GM19395 (cell line): Measurements from ENCODE around the gene CSGALNACT2.
"Not testable (repeated sequence)": the region's sequence is repeated elsewhere in the genome, so short reads cannot be mapped to it uniquely, and the experiment has no call there.

Experiments used
- ATAC-seq: cut with Tn5 transposase; IDR thresholded peaks from one replicate; pipeline ENCODE4 v1.9.1; 2021; ENCODE audit warnings: mild to moderate bottlenecking, moderate library complexity; ENCODE audit not compliant: unreplicated experiment

CSGALNACT2 gene

DNA sequence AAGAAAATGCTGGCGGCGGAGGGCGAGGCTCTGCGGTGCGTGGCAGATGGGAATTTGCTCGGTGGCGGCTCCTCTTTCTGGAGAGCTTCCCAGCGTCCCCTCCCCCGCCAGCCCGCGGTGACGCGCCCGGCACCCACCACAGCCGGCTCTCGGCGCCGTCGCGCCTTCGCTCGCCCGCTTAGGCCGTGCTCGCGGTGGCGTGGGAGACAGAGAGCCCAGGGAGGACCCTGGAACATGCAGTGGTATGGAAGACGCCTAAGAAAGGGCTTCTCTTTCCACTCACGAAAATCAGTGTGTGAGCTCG is 576 bp upstream of the CSGALNACT2 start:
- peak; percentile 11 for ATAC-seq

DNA sequence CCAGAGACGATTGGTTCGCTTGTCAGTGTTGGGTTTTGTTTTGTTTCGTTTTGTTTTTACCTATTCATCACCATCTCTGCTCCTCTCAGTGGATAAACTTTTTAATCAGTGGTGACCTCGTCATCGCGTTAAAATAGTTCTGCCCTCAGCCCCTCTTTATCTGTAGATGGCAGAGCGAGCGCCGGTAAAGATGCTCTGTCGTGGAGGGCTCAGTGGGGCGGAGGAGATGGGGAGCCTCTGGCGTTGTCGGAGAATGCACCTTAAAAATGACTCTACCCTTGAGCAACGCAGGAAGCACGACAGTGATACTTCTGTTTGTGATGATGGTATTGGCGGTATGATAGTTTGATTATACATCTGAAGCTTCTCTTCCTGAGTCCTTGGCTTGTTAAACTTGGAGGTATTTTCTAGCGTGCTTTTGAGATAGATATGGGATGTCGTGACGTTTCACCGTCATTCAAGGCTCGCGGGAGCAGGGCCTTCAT is 554 bp downstream of the CSGALNACT2 start:
- ATAC-seq = peak; percentile 44

DNA sequence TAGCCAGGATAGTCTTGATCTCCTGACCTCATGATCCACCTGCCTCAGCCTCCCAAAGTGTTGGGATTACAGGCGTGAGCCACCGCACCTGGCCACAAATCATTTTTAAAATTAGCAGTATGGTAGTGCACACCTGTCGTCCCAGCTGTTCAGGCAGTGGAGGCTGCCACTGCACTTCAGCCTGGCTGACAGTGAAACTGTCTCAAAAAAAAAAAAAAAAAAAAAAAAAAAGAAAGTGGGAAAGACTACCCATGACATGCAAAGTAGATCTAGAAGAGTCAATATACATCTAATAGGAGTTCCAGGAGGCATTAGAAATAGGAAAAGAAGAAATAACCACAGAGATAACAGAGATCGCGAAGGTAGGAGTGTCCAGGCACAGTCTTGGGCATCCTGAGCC is 3.2 kb downstream of the CSGALNACT2 start:
- no peak for ATAC-seq

DNA sequence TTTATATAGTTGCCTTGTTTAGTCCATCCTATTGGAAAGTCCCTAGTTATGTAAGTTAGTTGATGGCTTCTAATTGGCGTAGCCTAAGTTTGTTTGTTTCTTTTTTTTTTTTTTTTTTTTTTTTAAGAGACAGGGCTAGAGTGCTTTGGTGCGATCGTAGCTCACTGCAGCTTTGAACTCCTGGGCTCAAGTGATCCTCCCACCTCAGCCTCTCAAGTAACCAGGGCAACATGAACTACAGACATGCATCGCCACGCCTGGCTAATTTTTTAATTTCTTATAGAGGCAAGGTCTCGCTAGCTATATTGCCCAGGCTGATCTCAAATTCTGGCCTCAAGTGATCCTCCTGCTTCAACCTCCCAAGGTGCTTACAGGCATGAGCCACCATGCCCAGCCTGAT is 7.1 kb downstream of the CSGALNACT2 start:
- ATAC-seq = no peak

DNA sequence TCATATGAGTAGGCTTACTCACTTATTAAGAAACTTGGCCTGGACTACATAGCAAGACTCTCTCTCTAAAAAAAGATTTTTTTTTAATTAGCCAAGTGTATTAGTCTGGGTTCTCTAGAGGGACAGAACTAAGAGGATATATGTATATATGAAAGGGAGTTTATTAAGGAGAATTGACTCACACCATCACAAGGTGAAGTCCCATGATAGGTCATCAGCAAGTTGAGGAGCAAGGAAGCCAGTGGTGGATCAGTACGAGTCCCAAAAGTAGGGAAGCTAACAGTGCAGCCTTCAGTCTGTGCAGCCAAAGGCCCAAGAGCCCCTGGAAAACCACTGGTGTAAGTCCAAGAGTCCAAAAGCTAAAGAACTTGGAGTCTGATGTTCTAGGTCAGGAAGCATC is 7.7 kb downstream of the CSGALNACT2 start:
- ATAC-seq = not testable (repeated sequence)

DNA sequence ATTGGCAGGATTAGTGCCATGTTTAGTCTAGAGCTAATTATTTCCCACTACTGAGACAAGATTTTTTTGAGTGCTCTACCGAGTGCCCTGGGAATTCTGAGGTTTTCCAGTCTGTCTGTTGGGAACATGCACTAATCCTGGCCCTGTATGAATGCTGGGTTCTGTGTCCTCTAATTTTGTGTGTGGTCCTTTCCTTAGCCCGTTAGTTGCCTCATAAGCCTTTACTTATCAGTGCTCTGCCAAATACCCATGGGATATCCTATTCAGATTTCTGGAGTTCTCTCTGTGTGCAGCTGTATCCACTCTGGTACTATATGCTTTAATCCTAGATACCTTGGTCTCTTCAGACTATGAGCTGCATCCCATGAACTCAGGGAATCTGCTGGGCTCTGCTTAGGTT is 13.1 kb downstream of the CSGALNACT2 start:
- no peak for ATAC-seq

DNA sequence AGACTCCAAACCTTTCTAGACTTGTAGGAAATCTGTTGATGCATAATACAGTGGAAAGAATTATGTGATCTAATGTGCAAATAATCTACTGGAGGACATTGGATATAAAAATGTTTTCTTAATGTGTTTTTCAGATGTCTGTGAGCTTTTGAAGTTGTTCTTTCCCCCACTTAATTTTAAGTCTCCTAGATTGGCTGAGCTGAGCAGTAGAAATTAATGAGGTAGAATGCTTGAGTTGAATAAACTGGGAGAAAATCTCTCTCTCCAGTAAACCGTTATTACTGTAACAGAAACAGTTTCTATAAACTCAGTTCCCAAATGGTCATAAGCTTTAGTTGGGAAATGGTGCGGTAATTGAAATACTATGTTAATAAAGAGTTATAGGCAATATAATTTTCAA is 15.7 kb downstream of the CSGALNACT2 start:
- ATAC-seq = no peak

DNA sequence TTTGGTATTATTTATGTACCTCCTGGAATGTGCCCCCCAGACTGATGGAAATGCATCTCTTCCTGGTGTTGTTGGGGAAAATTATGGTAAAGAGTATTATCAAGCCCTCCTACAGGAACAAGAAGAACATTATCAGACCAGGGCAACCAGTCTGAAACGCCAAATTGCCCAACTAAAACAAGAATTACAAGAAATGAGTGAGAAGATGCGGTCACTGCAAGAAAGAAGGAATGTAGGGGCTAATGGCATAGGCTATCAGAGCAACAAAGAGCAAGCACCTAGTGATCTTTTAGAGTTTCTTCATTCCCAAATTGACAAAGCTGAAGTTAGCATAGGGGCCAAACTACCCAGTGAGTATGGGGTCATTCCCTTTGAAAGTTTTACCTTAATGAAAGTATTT is 17.0 kb downstream of the CSGALNACT2 start:
- ATAC-seq = no peak

DNA sequence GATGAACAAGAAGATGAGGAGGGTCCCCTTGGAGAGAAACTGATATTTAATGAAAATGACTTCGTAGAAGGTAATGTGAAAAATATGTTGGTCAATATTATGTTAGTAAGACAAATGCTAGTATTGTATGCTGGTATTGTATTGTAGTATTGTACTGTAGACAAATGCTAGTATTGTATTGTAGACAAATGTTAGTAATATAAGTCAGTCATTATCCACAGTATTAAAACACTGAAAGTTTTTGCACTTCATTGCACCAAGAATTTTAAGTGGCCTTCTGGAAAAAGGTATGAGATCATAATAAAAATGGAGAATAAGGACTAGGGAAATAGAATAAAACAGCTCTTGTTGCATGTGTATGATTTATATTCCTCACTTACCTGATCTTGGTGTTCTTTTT is 17.5 kb downstream of the CSGALNACT2 start:
- no peak for ATAC-seq

DNA sequence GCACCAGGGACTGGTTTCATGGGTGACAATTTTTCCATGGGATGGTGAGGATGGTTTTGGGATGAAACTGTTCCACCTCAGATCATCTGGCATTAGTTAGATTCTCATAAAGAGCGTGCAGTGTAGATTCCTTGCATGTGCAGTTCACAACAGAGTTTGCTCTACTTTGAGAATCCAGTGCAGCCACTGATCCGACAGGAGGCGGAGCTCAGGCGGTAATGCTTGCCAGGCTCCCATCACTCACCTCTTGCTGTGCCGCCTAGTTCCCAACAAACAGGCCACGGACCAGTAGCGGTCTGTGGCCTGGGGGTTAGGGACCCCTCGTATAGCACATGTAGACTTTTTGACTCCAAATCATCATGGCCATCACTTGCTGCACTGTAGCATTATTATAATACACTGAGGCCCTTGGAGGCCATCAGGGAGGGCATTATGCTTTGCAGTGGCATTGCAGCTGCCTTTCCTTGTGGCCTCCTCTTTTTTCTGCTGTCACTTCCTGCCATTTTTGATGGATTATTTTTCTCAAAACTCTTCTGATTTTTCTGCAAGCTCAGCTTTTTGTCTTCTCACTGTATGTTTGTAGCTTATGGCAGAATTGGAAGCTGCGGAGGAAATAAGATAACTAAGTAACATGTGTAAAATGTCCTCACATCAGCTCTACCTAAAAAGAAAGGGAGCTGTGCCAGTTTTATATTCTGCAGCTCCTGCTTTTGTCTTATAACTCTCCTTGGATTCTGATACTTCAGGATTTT is 18.5 kb downstream of the CSGALNACT2 start:
- ATAC-seq = no peak

DNA sequence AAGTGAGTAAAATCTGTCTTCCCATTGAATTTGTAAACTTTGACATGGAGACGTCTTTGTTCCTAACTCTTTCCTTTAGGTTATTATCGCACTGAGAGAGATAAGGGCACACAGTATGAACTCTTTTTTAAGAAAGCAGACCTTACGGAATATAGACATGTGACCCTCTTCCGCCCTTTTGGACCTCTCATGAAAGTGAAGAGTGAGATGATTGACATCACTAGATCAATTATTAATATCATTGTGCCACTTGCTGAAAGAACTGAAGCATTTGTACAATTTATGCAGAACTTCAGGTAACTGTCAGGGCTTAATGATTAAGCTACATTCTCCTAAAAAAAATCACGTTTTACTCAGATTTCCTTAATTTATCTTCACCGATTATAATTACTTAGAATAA is 20.4 kb downstream of the CSGALNACT2 start:
- no peak for ATAC-seq

DNA sequence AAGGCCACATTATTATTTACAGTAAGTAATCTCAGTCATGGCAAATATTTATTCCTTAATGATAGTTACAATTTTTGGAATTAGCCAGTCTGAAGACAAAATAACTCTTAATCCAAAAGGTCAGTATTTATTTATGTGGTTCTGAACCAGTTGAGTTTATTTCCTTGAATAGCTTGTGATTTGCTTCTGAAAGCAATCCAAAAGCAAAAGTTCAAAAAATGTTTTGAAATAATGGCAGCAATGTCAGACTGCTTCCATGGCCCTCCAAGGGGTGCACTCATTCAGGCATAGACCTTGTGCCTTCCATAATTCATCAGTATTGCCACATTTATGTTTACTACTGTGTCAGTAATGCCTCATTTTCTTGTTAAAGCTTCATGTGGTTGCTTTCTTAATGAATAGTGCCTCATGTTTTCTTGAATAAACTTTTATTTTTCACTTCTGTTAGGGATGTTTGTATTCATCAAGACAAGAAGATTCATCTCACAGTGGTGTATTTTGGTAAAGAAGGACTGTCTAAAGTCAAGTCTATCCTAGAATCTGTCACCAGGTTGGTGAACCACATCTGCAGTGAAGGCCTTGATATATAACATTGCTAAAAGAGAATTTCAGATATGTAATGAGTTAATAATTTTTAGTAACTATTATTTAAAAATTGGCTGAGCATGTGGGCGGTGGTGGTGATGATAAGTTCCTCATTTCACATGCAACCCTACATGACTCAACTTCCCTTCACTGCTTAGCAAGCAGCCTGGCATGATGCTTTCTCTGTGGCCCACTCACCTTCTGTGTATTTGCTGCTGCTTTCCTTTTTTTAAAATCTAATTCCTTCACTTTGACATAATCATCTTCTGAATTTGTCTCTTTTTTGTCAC is 22.0 kb downstream of the CSGALNACT2 start:
- peak; percentile 64 for ATAC-seq

DNA sequence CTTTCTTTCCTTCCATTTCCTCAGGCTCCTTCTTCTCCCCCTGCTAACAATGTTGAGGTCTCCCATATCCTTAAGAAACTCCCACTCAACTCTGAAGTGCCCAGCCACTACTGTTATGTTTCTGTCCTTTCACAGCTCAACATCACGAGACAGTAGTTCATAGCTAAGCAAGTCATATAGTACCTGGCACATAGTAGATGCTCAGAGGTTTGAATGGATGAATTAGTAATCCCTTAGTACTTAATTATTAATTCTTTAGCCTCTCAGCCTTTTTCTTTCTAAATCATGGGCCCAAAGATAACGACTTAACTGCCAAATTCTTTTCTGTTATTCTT is 22.6 kb downstream of the CSGALNACT2 start:
- ATAC-seq = peak; percentile 78

DNA sequence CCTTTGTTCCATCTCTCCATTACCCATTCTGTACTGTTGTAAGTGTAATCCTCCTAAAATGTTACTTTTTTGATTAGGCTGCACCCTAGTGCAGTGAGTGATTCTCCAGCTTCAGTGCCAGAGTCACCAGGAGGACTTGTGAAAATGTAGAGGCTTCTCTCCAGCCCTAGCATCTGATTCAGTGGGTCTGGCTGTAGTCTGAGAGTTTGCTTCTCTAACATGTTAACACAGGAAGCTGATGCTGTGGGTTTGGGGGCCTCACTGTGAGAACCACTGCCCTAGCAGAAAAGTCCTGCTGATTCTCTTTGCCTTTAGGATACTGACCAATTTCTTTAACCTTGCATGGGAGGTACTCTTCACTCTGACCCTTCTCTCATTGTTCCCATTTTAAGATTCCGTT is 24.4 kb downstream of the CSGALNACT2 start:
- no peak for ATAC-seq

DNA sequence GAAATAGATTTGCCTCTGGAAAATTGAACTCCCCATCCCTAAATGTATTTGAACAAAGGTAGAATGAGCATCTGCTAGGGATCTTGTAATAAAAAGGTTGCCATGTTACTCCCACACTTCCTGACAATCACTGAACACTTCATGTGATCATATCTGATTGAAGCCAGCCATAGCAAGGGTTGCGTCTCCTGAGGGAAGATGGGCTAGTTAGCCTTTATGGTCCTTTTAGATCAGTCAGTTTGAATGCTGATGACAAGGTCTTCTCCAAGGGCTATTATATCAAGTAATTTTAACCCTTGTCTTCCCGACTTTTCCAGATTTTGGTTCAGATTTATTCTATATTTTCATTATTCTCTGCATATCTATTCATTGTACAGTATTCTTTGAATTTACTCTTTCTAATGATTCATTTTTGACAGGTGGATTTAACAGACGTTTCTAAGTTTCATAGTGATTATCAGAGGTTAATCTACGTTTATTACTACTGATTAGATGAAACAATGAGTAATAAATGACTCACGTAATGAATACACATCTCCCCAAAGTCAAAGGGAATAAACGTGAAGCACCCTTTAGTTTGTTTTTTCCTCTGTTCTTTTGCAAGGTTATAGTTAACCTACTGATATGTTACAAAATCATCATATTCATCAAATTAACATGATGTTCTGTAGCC is 28.1 kb downstream of the CSGALNACT2 start:
- no peak for ATAC-seq

DNA sequence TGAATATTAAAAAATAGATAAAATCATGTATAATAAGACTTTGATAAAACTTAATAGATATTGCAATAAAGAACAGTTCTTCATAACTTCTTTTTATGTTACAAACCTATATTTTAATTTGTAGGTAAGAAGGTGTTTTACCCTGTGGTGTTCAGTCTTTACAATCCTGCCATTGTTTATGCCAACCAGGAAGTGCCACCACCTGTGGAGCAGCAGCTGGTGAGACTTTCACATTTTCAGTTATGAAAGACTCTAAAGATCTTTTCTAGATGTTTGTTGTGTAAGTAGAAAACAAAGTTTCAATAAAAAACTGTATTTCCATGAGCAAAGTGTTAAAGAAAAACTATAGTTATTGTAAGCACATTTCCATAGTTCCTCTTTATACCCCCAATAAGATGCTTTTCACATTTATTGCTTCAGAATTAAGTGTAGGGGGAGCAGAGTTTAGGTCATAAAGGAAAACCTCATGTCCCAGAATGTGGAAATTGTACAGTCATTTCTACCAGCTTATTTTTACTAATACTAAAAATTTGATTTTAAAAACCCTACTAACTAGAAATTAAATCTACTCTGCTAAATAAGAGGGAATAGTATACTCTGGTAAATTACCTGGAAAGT is 28.7 kb downstream of the CSGALNACT2 start:
- ATAC-seq = peak; percentile 77

DNA sequence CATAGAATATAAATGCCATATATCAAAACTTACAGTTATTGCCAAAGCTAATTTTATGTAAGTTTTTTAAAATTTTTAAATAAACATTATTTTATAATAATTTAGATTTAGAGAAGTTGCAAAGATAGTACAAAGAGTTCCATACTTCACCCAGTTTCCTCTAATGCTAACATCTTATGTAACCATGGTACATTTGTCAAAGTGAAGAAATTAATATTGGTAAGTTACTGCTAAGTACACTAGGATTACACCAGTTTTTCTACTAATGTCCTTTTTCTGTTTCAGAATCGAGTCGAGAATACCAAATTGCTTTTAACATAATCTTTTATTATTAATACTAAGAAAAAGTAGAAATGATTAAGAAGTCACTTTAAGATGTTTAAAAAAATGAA is 29.2 kb downstream of the CSGALNACT2 start:
- no peak for ATAC-seq

DNA sequence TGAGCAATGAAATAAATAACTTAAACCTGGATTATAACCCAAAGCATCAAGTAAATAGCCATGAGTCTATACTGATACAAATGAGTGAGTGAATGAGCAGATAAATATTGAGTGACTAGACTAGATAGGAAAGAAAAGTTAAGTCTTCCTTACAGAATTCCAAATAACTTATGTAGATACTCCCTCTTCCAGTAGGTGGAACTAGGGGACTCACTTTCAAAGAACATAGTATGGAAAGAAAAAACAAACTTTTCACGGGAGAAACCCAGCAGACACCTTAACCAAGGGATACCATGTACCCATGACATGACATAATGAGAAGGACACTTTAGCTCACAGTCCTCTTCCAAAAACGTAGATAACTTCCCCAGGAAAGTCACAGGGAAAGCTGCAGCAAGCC is 32.2 kb downstream of the CSGALNACT2 start:
- ATAC-seq = no peak

DNA sequence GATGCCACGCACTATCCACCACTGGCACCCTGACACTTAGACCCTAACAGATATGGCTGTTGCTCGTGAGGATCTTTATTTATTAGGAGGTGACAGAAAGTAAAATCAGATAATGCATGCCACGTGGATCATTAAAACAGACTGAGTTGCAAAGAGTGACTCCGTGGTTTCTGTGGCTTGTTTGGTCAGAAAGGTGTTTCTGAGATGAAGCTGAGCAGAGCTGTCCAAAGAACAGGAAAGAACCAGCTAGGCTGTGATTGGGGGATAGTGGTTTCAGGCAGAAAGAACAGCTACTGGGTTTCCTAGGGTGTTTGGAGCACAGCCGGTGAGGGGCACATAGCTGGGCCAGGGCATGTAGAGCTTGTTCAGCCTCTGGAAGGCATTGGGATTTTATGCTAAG is 34.4 kb downstream of the CSGALNACT2 start:
- ATAC-seq = no peak

DNA sequence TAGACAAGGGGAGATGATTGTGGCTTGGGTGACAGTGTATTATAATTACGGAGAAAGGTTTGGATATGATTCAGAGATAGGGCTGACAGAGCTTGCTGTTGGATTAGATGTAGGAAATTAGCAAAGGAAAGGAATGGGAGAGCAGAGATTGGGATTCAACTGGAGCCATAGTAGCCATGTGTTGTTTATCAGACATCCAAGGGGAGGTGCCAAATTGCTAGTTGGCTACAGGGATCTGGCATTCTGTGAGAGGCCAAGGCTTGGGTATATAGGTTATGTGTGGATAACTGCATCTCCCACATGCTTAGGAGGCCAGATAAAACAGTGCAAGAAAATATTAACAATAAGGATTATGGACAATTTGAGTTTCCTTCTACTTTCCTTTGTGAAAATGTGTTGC is 34.9 kb downstream of the CSGALNACT2 start:
- ATAC-seq = no peak

DNA sequence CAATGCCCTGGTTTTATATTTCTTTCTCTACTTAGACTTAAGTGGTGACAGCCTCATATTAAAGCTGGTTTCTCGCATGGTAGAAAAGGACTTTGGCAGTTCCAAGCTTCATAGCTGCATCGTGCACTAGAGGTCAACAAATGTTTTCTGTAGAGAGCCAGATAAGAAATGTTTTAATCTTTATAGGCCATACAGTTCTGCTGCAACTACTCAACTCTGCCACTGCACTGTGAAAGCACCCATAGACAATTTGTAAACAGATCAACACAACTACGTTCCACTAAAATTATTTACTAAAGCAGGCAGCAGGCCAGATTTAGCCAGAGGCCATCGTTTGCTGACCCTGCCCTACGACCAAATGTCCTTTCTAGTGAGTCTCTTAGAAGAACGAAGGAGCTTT is 36.7 kb downstream of the CSGALNACT2 start:
- no peak for ATAC-seq
